HCT116 (cell line): ENCODE results near the gene NCKAP5.

Experiments
- CEBPB ChIP-seq: IDR thresholded peaks from 2 replicates; pipeline ENCODE4 v1.6.1; 2012; ENCODE audit warnings: low read depth
- EZH2 ChIP-seq: fragments of 200-600 bp; sonication (generic); IDR thresholded peaks from 2 replicates; pipeline ENCODE4 v1.6.1; 2017; ENCODE audit warnings: antibody characterized with exemption, mixed run types
- EZH2phosphoT487 ChIP-seq: fragments of 200-600 bp; IDR thresholded peaks from 2 replicates; pipeline ENCODE4 v1.6.1; 2018; ENCODE audit warnings: antibody characterized with exemption, borderline replicate concordance
- POLR2A ChIP-seq: IDR thresholded peaks from 2 replicates; pipeline ENCODE4 v1.7.0; 2011; ENCODE audit warnings: borderline replicate concordance; ENCODE audit not compliant: insufficient read depth, insufficient read length; ENCODE audit errors: extremely low read depth
- YY1 ChIP-seq: IDR thresholded peaks from 2 replicates; pipeline ENCODE4 v1.6.1; 2011; ENCODE audit warnings: low read length, low read depth, moderate library complexity, mild to moderate bottlenecking; ENCODE audit not compliant: insufficient replicate concordance; ENCODE audit errors: extremely low read depth

DNA sequence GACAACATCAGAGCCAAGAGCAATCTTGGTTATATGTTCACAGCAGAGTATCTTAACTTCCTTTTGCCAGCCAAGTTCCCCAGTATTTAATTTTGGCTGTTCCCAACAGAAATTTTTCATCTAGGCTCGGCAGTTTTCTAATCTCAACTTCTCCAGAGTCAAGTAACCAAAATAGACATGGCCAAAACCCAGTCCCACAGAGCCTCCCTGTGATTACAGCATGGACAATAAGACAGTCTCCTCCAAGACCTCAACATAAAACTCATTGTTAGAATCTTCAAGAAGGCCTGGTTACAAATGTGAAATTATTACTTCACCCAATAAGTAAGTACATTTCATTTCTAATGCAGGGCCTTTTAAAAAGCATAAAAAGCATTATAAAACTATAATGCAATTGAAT, 445.7 kb downstream of the NCKAP5 start:
- TF ChIP-seq EZH2 (no peak), CEBPB (no peak), POLR2A (no peak), EZH2phosphoT487 (no peak), YY1 (no peak)
